Activated T-helper 17 cell treated with anti-CD3 and anti-CD28 coated beads, Interleukin-2, amount 50 U/mL, for 72 hours (primary cell): ENCODE data around the gene TCP11. TPM values are rescaled to one million over a fixed set of nuclear protein-coding genes. Genes with fewer than 3 reads are reported as not detected.

Source experiments
- ATAC-seq: fragments of 150-1000 bp; cut with Tn5 transposase; replicated peaks from 2 replicates; pipeline ENCODE4 v1.10.0; 2021; ENCODE audit warnings: mild to moderate bottlenecking, moderate library complexity
- H3K27ac Mint-ChIP-seq: one replicate; pipeline ENCODE4 v1.8.0; 2022; ENCODE audit warnings: mixed read lengths
- H3K27me3 Mint-ChIP-seq: one replicate; pipeline ENCODE4 v1.8.0; 2022; ENCODE audit warnings: mixed read lengths
- H3K36me3 Mint-ChIP-seq: one replicate; pipeline ENCODE4 v1.8.0; 2022; ENCODE audit warnings: low read depth, mild to moderate bottlenecking, mixed read lengths
- H3K4me1 Mint-ChIP-seq: one replicate; pipeline ENCODE4 v1.8.0; 2022; ENCODE audit warnings: mixed read lengths
- H3K4me3 Mint-ChIP-seq: one replicate; pipeline ENCODE4 v1.8.0; 2022; ENCODE audit warnings: mild to moderate bottlenecking, mixed read lengths
- H3K9me3 Mint-ChIP-seq: one replicate; pipeline ENCODE4 v1.8.0; 2022; ENCODE audit warnings: mixed read lengths
- total RNA-seq, 2 donors: library from RNA; stranded (reverse); gene quantifications; one replicate each; pipeline ENCODE4 v1.2.3, GENCODE V29; 2022

TCP11 gene
- total RNA-seq, 2 donors from 2014 or later, result not detected

- no peak for ATAC-seq
- Mint-ChIP-seq H3K4me3 (no peak overlapping the region), H3K27me3 (peaks cover 16% of the 10 kb centered on the region), H3K36me3 (no peaks in the 10 kb centered on the region), H3K4me1 (no peaks in the 10 kb centered on the region), H3K27ac (no peak overlapping the region), H3K9me3 (peaks cover 5% of the 10 kb centered on the region)
These were observed 23.7 kb upstream of the TCP11 start for GRCh38 chr6:35164868-35165267.

- Mint-ChIP-seq H3K9me3 (no peaks in the 10 kb centered on the region), H3K4me3 (no peak overlapping the region), H3K36me3 (no peaks in the 10 kb centered on the region), H3K27me3 (peaks cover 21% of the 10 kb centered on the region), H3K27ac (no peak overlapping the region), H3K4me1 (no peaks in the 10 kb centered on the region)
- ATAC-seq, result no peak
These were observed 23.1 kb upstream of the TCP11 start for GRCh38 chr6:35164277-35164676.

- Mint-ChIP-seq H3K27ac (no peak overlapping the region), H3K36me3 (no peaks in the 10 kb centered on the region), H3K9me3 (no peaks in the 10 kb centered on the region), H3K4me1 (no peaks in the 10 kb centered on the region), H3K4me3 (no peak overlapping the region), H3K27me3 (peaks cover 21% of the 10 kb centered on the region)
- ATAC-seq, result no peak
These were observed 22.7 kb upstream of the TCP11 start for GRCh38 chr6:35163836-35164235.

- Mint-ChIP-seq H3K27ac (no peak overlapping the region), H3K4me3 (no peak overlapping the region), H3K27me3 (peaks cover 29% of the 10 kb centered on the region), H3K4me1 (no peaks in the 10 kb centered on the region), H3K9me3 (no peaks in the 10 kb centered on the region), H3K36me3 (no peaks in the 10 kb centered on the region)
- no peak for ATAC-seq
These were observed 20.9 kb upstream of the TCP11 start for GRCh38 chr6:35161776-35162607.

- H3K27me3 Mint-ChIP-seq, result peaks cover 29% of the 10 kb centered on the region
- no peaks in the 10 kb centered on the region for H3K4me1 Mint-ChIP-seq
- no peaks in the 10 kb centered on the region for H3K36me3 Mint-ChIP-seq
These were observed 20.1 kb upstream of the TCP11 start for GRCh38 chr6:35161266-35161665.

GRCh38 chr6:35160642-35161041, 19.5 kb upstream of the TCP11 start:
- Mint-ChIP-seq H3K4me3 (no peak overlapping the region), H3K27me3 (peaks cover 29% of the 10 kb centered on the region), H3K36me3 (no peaks in the 10 kb centered on the region), H3K27ac (no peak overlapping the region), H3K9me3 (no peaks in the 10 kb centered on the region), H3K4me1 (no peaks in the 10 kb centered on the region)
- ATAC-seq, result no peak

More at GRCh38 chr6:35161266-35161665, 20.1 kb upstream of the TCP11 start:
- ATAC-seq, result no peak
- no peak overlapping the region for H3K4me3 Mint-ChIP-seq
- no peaks in the 10 kb centered on the region for H3K9me3 Mint-ChIP-seq
- H3K27ac Mint-ChIP-seq, result no peak overlapping the region

- H3K4me1 Mint-ChIP-seq, result no peaks in the 10 kb centered on the region
- ATAC-seq, result no peak
- no peak overlapping the region for H3K4me3 Mint-ChIP-seq
- peaks cover 25% of the 10 kb centered on the region for H3K27me3 Mint-ChIP-seq
- H3K9me3 Mint-ChIP-seq, result no peaks in the 10 kb centered on the region
- H3K36me3 Mint-ChIP-seq, result no peaks in the 10 kb centered on the region
- no peak overlapping the region for H3K27ac Mint-ChIP-seq
These were observed 17.4 kb upstream of the TCP11 start for GRCh38 chr6:35158520-35158919.

GRCh38 chr6:35154947-35155346, 13.8 kb upstream of the TCP11 start:
- H3K36me3 Mint-ChIP-seq, result no peaks in the 10 kb centered on the region
- no peak for ATAC-seq
- peaks cover 14% of the 10 kb centered on the region for H3K27me3 Mint-ChIP-seq
- no peak overlapping the region for H3K27ac Mint-ChIP-seq
- no peaks in the 10 kb centered on the region for H3K4me1 Mint-ChIP-seq
- no peak overlapping the region for H3K4me3 Mint-ChIP-seq
- no peaks in the 10 kb centered on the region for H3K9me3 Mint-ChIP-seq

- H3K27ac Mint-ChIP-seq, result peak overlapping the region; percentile 2
These were observed 13.1 kb upstream of the TCP11 start for GRCh38 chr6:35154262-35154661.

GRCh38 chr6:35152067-35152707, 11.0 kb upstream of the TCP11 start:
- no peak overlapping the region for H3K4me3 Mint-ChIP-seq
- H3K9me3 Mint-ChIP-seq, result no peaks in the 10 kb centered on the region
- ATAC-seq, result no peak
- H3K27ac Mint-ChIP-seq, result peak overlapping the region; percentile 56
- H3K27me3 Mint-ChIP-seq, result peaks cover 1% of the 10 kb centered on the region
- no peaks in the 10 kb centered on the region for H3K36me3 Mint-ChIP-seq
- peaks cover 4% of the 10 kb centered on the region for H3K4me1 Mint-ChIP-seq

More at GRCh38 chr6:35154262-35154661, 13.1 kb upstream of the TCP11 start:
- Mint-ChIP-seq H3K9me3 (no peaks in the 10 kb centered on the region), H3K36me3 (no peaks in the 10 kb centered on the region), H3K4me1 (no peaks in the 10 kb centered on the region), H3K4me3 (no peak overlapping the region), H3K27me3 (peaks cover 8% of the 10 kb centered on the region)
- ATAC-seq, result no peak

GRCh38 chr6:35151466-35151865, 10.3 kb upstream of the TCP11 start:
- H3K27ac Mint-ChIP-seq, result peak overlapping the region; percentile 56
- no peaks in the 10 kb centered on the region for H3K9me3 Mint-ChIP-seq
- no peak for ATAC-seq
- H3K27me3 Mint-ChIP-seq, result no peaks in the 10 kb centered on the region
- peaks cover 4% of the 10 kb centered on the region for H3K4me1 Mint-ChIP-seq
- H3K36me3 Mint-ChIP-seq, result no peaks in the 10 kb centered on the region
- H3K4me3 Mint-ChIP-seq, result no peak overlapping the region

GRCh38 chr6:35149891-35150566, 8.9 kb upstream of the TCP11 start:
- ATAC-seq, result no peak
- H3K27ac Mint-ChIP-seq, result no peak overlapping the region
- H3K4me3 Mint-ChIP-seq, result no peak overlapping the region
- H3K4me1 Mint-ChIP-seq, result peaks cover 4% of the 10 kb centered on the region
- H3K9me3 Mint-ChIP-seq, result no peaks in the 10 kb centered on the region
- no peaks in the 10 kb centered on the region for H3K27me3 Mint-ChIP-seq
- H3K36me3 Mint-ChIP-seq, result no peaks in the 10 kb centered on the region

GRCh38 chr6:35148167-35148741, 7.1 kb upstream of the TCP11 start:
- Mint-ChIP-seq H3K27ac (peak overlapping the region; percentile 73), H3K36me3 (no peaks in the 10 kb centered on the region), H3K4me3 (peak overlapping the region; percentile 42), H3K27me3 (no peaks in the 10 kb centered on the region), H3K9me3 (no peaks in the 10 kb centered on the region), H3K4me1 (peaks cover 4% of the 10 kb centered on the region)
- ATAC-seq, result peak; percentile 98

GRCh38 chr6:35147486-35147885, 6.3 kb upstream of the TCP11 start:
- no peak for ATAC-seq
- Mint-ChIP-seq H3K36me3 (no peaks in the 10 kb centered on the region), H3K27me3 (no peaks in the 10 kb centered on the region), H3K27ac (peak overlapping the region; percentile 73), H3K4me1 (peaks cover 4% of the 10 kb centered on the region), H3K9me3 (no peaks in the 10 kb centered on the region), H3K4me3 (no peak overlapping the region)
